Keratinocyte (primary cell): ENCODE results near the gene NUFIP2. TPM values are rescaled to one million over a fixed set of nuclear protein-coding genes. Genes with fewer than 3 reads are reported as not detected.

Source experiments
- DNase-seq: peaks from one replicate; pipeline ENCODE4 v3.0.0-alpha.2; 2011; ENCODE audit warnings: low read depth, missing footprints, low spot score
- FAIRE-seq: peaks from 2 replicates; lab custom pipeline; 2011; peaks lifted over from hg19 to GRCh38; lab: Jason Lieb, UNC
- H2AFZ ChIP-seq: 2 replicates; pipeline ENCODE4 v1.6.0; 2012; ENCODE audit warnings: low read length, control low read depth, inconsistent platforms; ENCODE audit not compliant: control insufficient read depth
- H3K27ac ChIP-seq: 2 replicates; pipeline ENCODE4 v1.5.1; 2011; ENCODE audit warnings: low read length; ENCODE audit not compliant: control insufficient read depth, insufficient read depth
- H3K27me3 ChIP-seq: 3 replicates; pipeline ENCODE4 v1.6.0; 2011; ENCODE audit warnings: low read length; ENCODE audit not compliant: control insufficient read depth, insufficient read depth; ENCODE audit errors: extremely low read depth
- H3K36me3 ChIP-seq, 2 experiments: 2 replicates in 1 of 2; 3 replicates in 1 of 2; pipeline ENCODE4 v1.5.1; 2011; ENCODE audit warnings: low read length in 2 of 2, mild to moderate bottlenecking in 1 of 2; ENCODE audit not compliant: control insufficient read depth in 2 of 2, insufficient read depth in 2 of 2; ENCODE audit errors: extremely low read depth in 1 of 2
- H3K4me1 ChIP-seq: 3 replicates; pipeline ENCODE4 v1.5.1; 2011; ENCODE audit warnings: low read length; ENCODE audit not compliant: control insufficient read depth, insufficient read depth; ENCODE audit errors: extremely low read depth
- H3K4me2 ChIP-seq: 3 replicates; pipeline ENCODE4 v1.6.0; 2011; ENCODE audit warnings: low read depth, low read length; ENCODE audit not compliant: control insufficient read depth, insufficient read depth; ENCODE audit errors: extremely low read depth
- H3K4me3 ChIP-seq, 3 experiments: fragments of 200-600 bp in 1 of 3; sonication (generic) in 1 of 3; 2 replicates in 2 of 3; 3 replicates in 1 of 3; pipeline ENCODE4 v1.5.1; 2011 to 2016; ENCODE audit warnings: low read length in 3 of 3, mild to moderate bottlenecking in 3 of 3, control low read depth in 2 of 3, inconsistent platforms in 1 of 3, low read depth in 1 of 3, mixed read lengths in 1 of 3, mixed run types in 1 of 3, moderate library complexity in 1 of 3; ENCODE audit not compliant: control insufficient read depth in 2 of 3, insufficient read depth in 2 of 3; ENCODE audit errors: extremely low read depth in 1 of 3
- H3K79me2 ChIP-seq: 2 replicates; pipeline ENCODE4 v1.6.0; 2012; ENCODE audit warnings: low read length; ENCODE audit not compliant: control insufficient read depth, insufficient read depth
- H3K9ac ChIP-seq: 3 replicates; pipeline ENCODE4 v1.6.0; 2011; ENCODE audit warnings: low read length; ENCODE audit not compliant: control insufficient read depth, insufficient read depth; ENCODE audit errors: extremely low read depth
- H3K9me1 ChIP-seq: 3 replicates; pipeline ENCODE4 v1.6.0; 2011; ENCODE audit warnings: low read length; ENCODE audit not compliant: control insufficient read depth, insufficient read depth; ENCODE audit errors: extremely low read depth
- H3K9me3 ChIP-seq: 2 replicates; pipeline ENCODE4 v1.5.1; 2012; ENCODE audit warnings: low read depth, low read length; ENCODE audit not compliant: control insufficient read depth
- H4K20me1 ChIP-seq: 3 replicates; pipeline ENCODE4 v1.6.0; 2011; ENCODE audit warnings: low read length; ENCODE audit not compliant: control insufficient read depth, insufficient read depth; ENCODE audit errors: extremely low read depth
- CTCF ChIP-seq, 3 experiments: IDR thresholded peaks in 1 of 3; conservative IDR thresholded peaks in 1 of 3; optimal IDR thresholded peaks in 1 of 3; 2 replicates in 2 of 3; 3 replicates in 1 of 3; pipeline versions ENCODE3 to v1.5.1; 2011; ENCODE audit warnings: low read length in 3 of 3, mild to moderate bottlenecking in 3 of 3, moderate library complexity in 2 of 3, control low read depth in 1 of 3, inconsistent platforms in 1 of 3; ENCODE audit not compliant: insufficient read depth in 2 of 3; ENCODE audit errors: extremely low read depth in 1 of 3
- EZH2 ChIP-seq: IDR thresholded peaks from one replicate; pipeline ENCODE4 v1.6.1; 2012; ENCODE audit warnings: inconsistent platforms, mild to moderate bottlenecking, low read length, moderate library complexity
- dilution Hi-C: fragments of 300-500 bp; cut with MboI; formaldehyde crosslinking; loops from one replicate; pipeline ENCODE4 v1.7.0; 2020; ENCODE audit warnings: low sequenced_read_pairs; ENCODE audit not compliant: extremely low pct_ligation_motif_present
- polyA plus RNA-seq, 5 experiments: library from polyadenylated mRNA; depleted of rRNA in 3 of 5; stranded (reverse) in 3 of 5; stranded (forward) in 1 of 5; unstranded in 1 of 5; fragments of >200 nt; gene quantifications; 1 replicate in 1 of 5; 2 replicates in 3 of 5; 3 replicates in 1 of 5; pipeline versions ENCODE4 v1.2.1 to v1.2.3, GENCODE V29; 2011 to 2012; ENCODE audit warnings: missing spikeins in 2 of 5, low read depth in 1 of 5, low replicate concordance in 1 of 5

NUFIP2 gene
- polyA plus RNA-seq, 1 donor (not counting 4 experiments of a cell fraction or from before 2014, with no cell fraction given): 22.0 TPM

DNA sequence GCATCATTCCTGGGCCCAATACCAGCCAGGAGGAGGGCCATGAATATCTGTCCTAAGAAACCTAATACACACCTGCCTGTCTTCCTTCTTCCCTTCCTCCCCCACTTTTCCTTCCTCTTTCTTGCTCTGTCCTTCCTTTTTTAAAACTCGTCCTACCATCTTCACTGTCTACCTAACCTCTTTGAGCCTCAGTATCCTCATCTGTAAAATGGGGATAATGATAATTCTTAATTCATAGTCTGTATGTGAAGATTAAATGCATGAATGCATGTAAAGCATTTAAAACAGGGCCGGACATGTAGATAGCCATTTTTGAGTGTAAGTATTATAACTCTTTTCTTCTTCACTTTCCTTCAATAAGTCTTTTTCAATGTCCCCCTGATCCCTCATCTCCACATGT, 46.7 kb downstream of the NUFIP2 start:
- no peak for TF ChIP-seq CTCF (optimal IDR thresholded peaks at IDR 0.05 in 1 of 3, IDR thresholded peaks at IDR 0.05 in 1 of 3, conservative IDR thresholded peaks at IDR 0.05 in 1 of 3; ENCODE audit: extremely low read depth in 1 of 3, insufficient read depth in 2 of 3, low read length in 3 of 3)
- no peak for TF ChIP-seq EZH2
- H3K27ac ChIP-seq: no peak overlapping the region

GRCh38 chr17:29246628-29247027, 47.3 kb downstream of the NUFIP2 start, which contains the start of gene CRYBA1:
CRYBA1 (plus strand) TSS chr17:29246859; CDS start chr17:29246864, 5 bp downstream.
- dilution Hi-C loops: no loop called here
- no peak for TF ChIP-seq EZH2
- TF ChIP-seq CTCF (optimal IDR thresholded peaks at IDR 0.05 in 1 of 3, IDR thresholded peaks at IDR 0.05 in 1 of 3, conservative IDR thresholded peaks at IDR 0.05 in 1 of 3; ENCODE audit: extremely low read depth in 1 of 3, insufficient read depth in 2 of 3, low read length in 3 of 3): peak in 2 of 3 experiments; percentile 20 to 48
- DNase-seq: no peak

More for the DNA sequence above, 46.7 kb downstream of the NUFIP2 start:
- dilution Hi-C loops: no loop called here
- no peaks in the 10 kb centered on the region for H3K36me3 ChIP-seq
- no peaks in the 10 kb centered on the region for H3K79me2 ChIP-seq
- no peaks in the 10 kb centered on the region for H3K9me3 ChIP-seq
- H3K9me1 ChIP-seq: no peaks in the 10 kb centered on the region
- DNase-seq (no peak), FAIRE-seq (no peak)
- H4K20me1 ChIP-seq: no peaks in the 10 kb centered on the region
- no peak overlapping the region for H3K9ac ChIP-seq
- peaks cover 8% of the 10 kb centered on the region for H3K4me1 ChIP-seq
- H2AFZ ChIP-seq: no peak overlapping the region
- no peaks in the 10 kb centered on the region for H3K27me3 ChIP-seq
- peak overlapping the region; percentile 37 for H3K4me2 ChIP-seq
- no peak overlapping the region for H3K4me3 ChIP-seq

More at GRCh38 chr17:29246628-29247027, 47.3 kb downstream of the NUFIP2 start, which contains the start of gene CRYBA1:
- Histone ChIP-seq H3K27me3 (no peaks in the 10 kb centered on the region), H3K9me1 (no peaks in the 10 kb centered on the region), H3K79me2 (no peaks in the 10 kb centered on the region), H3K4me3 (no peak within 1 kb of the TSS), H2AFZ (peak within 1 kb of the TSS; percentile 11), H3K4me2 (peak within 1 kb of the TSS; percentile 37), H3K36me3 (no peaks in the 10 kb centered on the region), H3K9ac (no peak within 1 kb of the TSS), H4K20me1 (no peaks in the 10 kb centered on the region), H3K9me3 (no peaks in the 10 kb centered on the region), H3K4me1 (peaks cover 13% of the 10 kb centered on the region), H3K27ac (no peak within 1 kb of the TSS)
- peak; percentile 9 for FAIRE-seq
